CD1c-positive myeloid dendritic cell (primary cell): ENCODE data around the gene CCT4.
A peak's percentile ranks its signal among the peaks of the same experiment; 100 is the strongest.
"Not testable (repeated sequence)": the region's sequence is repeated elsewhere in the genome, so short reads cannot be mapped to it uniquely, and the experiment has no call there.

ENCODE experiments used
- DNase-seq: peaks from one replicate; pipeline ENCODE4 v3.0.0-alpha.2; 2016; ENCODE audit errors: extremely low spot score

The CCT4 gene

GRCh38 chr2:61878761-61879160 lies 9.7 kb downstream of the CCT4 start:
- no peak for DNase-seq

GRCh38 chr2:61877571-61878245 lies 10.7 kb downstream of the CCT4 start:
- no peak for DNase-seq

GRCh38 chr2:61876400-61876799 lies 12.1 kb downstream of the CCT4 start:
- DNase-seq: no peak

- not testable (repeated sequence) for DNase-seq
These were observed 21.9 kb downstream of the CCT4 start for GRCh38 chr2:61866482-61867089.

- DNase-seq: no peak
These were observed 26.4 kb downstream of the CCT4 start for GRCh38 chr2:61862085-61862484.

- no peak for DNase-seq
These were observed 31.2 kb downstream of the CCT4 start for GRCh38 chr2:61857224-61857623.

- no peak for DNase-seq
These were observed 33.2 kb downstream of the CCT4 start for GRCh38 chr2:61855318-61855613.

GRCh38 chr2:61854564-61855317 lies 33.7 kb downstream of the CCT4 start:
- peak; percentile 96 for DNase-seq

GRCh38 chr2:61853847-61854563 lies 34.5 kb downstream of the CCT4 start, which contains the start of gene FAM161A:
Gene FAM161A, minus strand, starts transcription at chr2:61854060. Its CDS starts 19 bp downstream, at chr2:61854041.
- peak; percentile 86 for DNase-seq

GRCh38 chr2:61853086-61853846 lies 35.2 kb downstream of the CCT4 start:
- DNase-seq: peak; percentile 2

GRCh38 chr2:61851270-61851669 lies 37.2 kb downstream of the CCT4 start:
- not testable (repeated sequence) for DNase-seq

GRCh38 chr2:61845320-61845719 lies 43.1 kb downstream of the CCT4 start:
- DNase-seq: no peak

- DNase-seq: no peak
These were observed 47.2 kb downstream of the CCT4 start for GRCh38 chr2:61841286-61841685.

GRCh38 chr2:61834893-61835292 lies 53.6 kb downstream of the CCT4 start:
- no peak for DNase-seq

GRCh38 chr2:61833971-61834370 lies 54.5 kb downstream of the CCT4 start:
- DNase-seq: no peak

GRCh38 chr2:61832183-61832841 lies 56.1 kb downstream of the CCT4 start:
- DNase-seq: no peak

GRCh38 chr2:61822255-61822654 lies 66.2 kb downstream of the CCT4 start:
- no peak for DNase-seq
